22Rv1 (cell line): Measurements from ENCODE around the gene CFAP73.

ENCODE experiments used
- CTCF ChIP-seq: fragments of 450-650 bp; IDR thresholded peaks from 2 replicates; pipeline ENCODE4 v1.5.1; 2017; ENCODE audit warnings: mild to moderate bottlenecking
- ZFX ChIP-seq: fragments of 450-650 bp; IDR thresholded peaks from 2 replicates; pipeline ENCODE4 v1.6.1; 2017; ENCODE audit warnings: antibody characterized with exemption, borderline replicate concordance

- TF ChIP-seq CTCF, result no peak
- no peak for TF ChIP-seq ZFX
Measured at GRCh38 chr12:113171543-113171942, 22.0 kb downstream of the CFAP73 start.
